HCT116 (cell line): ENCODE measurements around the gene TNPO1.

Source experiments
- CBX3 ChIP-seq: IDR thresholded peaks from 2 replicates; pipeline ENCODE4 v1.6.1; 2012; ENCODE audit warnings: low read depth
- CTCF ChIP-seq, 3 experiments: fragments of 200-600 bp in 1 of 3; sonication (generic) in 1 of 3; IDR thresholded peaks in 2 of 3; conservative IDR thresholded peaks in 1 of 3; 2 replicates each; pipeline ENCODE4 v1.5.1; 2012 to 2017; ENCODE audit warnings: low read depth in 2 of 3, low read length in 2 of 3, antibody characterized with exemption in 1 of 3, borderline replicate concordance in 1 of 3, control low read depth in 1 of 3, mild to moderate bottlenecking in 1 of 3, mixed read lengths in 1 of 3, mixed run types in 1 of 3, moderate library complexity in 1 of 3; ENCODE audit not compliant: insufficient read depth in 1 of 3
- EZH2phosphoT487 ChIP-seq: fragments of 200-600 bp; IDR thresholded peaks from 2 replicates; pipeline ENCODE4 v1.6.1; 2018; ENCODE audit warnings: antibody characterized with exemption, borderline replicate concordance
- MAX ChIP-seq: IDR thresholded peaks from 2 replicates; pipeline ENCODE4 v1.6.1; 2012
- POLR2A ChIP-seq: IDR thresholded peaks from 2 replicates; pipeline ENCODE4 v1.7.0; 2011; ENCODE audit warnings: borderline replicate concordance; ENCODE audit not compliant: insufficient read depth, insufficient read length; ENCODE audit errors: extremely low read depth
- POLR2AphosphoS5 ChIP-seq: IDR thresholded peaks from 2 replicates; pipeline ENCODE4 v1.6.1; 2011; ENCODE audit warnings: mild to moderate bottlenecking, low read depth, low read length, moderate library complexity
- REST ChIP-seq: IDR thresholded peaks from 2 replicates; pipeline ENCODE4 v1.6.1; 2012; ENCODE audit warnings: low read depth
- SP1 ChIP-seq: IDR thresholded peaks from 2 replicates; pipeline ENCODE4 v1.6.1; 2012; ENCODE audit warnings: low read depth
- YY1 ChIP-seq: IDR thresholded peaks from 2 replicates; pipeline ENCODE4 v1.6.1; 2011; ENCODE audit warnings: low read length, low read depth, moderate library complexity, mild to moderate bottlenecking; ENCODE audit not compliant: insufficient replicate concordance; ENCODE audit errors: extremely low read depth
- ZNF274 ChIP-seq: fragments of 200-500 bp; sonication (Bioruptor generic); IDR thresholded peaks from 2 replicates; pipeline ENCODE4 v1.6.1; 2014; ENCODE audit warnings: mild to moderate bottlenecking, low read depth, low read length, inconsistent platforms

GRCh38 chr5:72817671-72818266, 1.3 kb downstream of the TNPO1 start:
- TF ChIP-seq REST, result no peak
- TF ChIP-seq SP1, result no peak
- TF ChIP-seq POLR2AphosphoS5, result no peak
- TF ChIP-seq ZNF274, result no peak
- no peak for TF ChIP-seq POLR2A
- no peak for TF ChIP-seq CTCF (IDR thresholded peaks at IDR 0.05 in 2 of 3, conservative IDR thresholded peaks at IDR 0.05 in 1 of 3; ENCODE audit: borderline replicate concordance in 1 of 3, insufficient read depth in 1 of 3, low read depth in 2 of 3, low read length in 2 of 3)
- no peak for TF ChIP-seq EZH2phosphoT487
- TF ChIP-seq MAX, result no peak
- no peak for TF ChIP-seq YY1
- no peak for TF ChIP-seq CBX3
